HG03196 (cell line): ENCODE measurements around the gene ODAPH.
"Not testable (repeated sequence)": the region's sequence is repeated elsewhere in the genome, so short reads cannot be mapped to it uniquely, and the experiment has no call there.

Experiments used
- ATAC-seq: cut with Tn5 transposase; IDR thresholded peaks from one replicate; pipeline ENCODE4 v1.9.1; 2021; ENCODE audit not compliant: unreplicated experiment

The ODAPH gene

DNA sequence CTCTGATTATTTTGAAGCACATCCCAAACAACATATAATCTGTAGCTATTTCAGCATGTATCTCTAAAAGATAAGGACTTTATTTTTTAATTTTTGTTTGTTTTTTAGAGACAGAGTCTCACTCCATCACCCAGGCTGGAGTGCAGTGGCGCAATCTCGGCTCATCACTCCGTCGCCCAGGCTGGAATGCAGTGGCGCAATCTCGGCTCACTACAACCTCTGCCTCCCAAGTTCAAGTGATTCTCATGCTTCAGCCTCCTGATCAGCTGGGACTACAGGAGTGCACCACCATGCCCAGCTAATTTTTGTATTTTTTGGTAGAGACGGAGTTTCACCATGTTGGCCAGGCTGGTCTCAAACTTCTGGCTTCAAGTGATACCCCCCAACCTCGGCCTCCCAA is 11.6 kb upstream of the ODAPH start:
- not testable (repeated sequence) for ATAC-seq

DNA sequence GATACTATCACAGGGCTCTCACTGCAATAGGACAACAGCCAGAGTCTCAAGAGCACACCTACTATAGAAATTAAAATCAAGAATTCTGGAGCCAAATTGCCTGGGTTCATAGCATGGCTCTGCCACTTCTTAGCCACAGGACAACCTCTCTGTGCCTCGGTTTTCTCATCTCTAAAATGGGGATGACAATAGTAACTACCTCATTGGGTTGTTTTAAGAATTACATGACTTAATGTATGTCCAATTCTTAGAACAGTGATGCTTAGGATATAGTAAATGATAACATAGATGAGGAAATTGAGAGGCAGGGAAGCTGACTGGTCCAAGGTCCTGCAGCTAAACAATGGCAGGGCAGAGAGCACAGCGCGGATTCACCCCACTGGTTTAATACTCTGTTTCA is 11.0 kb upstream of the ODAPH start:
- no peak for ATAC-seq

DNA sequence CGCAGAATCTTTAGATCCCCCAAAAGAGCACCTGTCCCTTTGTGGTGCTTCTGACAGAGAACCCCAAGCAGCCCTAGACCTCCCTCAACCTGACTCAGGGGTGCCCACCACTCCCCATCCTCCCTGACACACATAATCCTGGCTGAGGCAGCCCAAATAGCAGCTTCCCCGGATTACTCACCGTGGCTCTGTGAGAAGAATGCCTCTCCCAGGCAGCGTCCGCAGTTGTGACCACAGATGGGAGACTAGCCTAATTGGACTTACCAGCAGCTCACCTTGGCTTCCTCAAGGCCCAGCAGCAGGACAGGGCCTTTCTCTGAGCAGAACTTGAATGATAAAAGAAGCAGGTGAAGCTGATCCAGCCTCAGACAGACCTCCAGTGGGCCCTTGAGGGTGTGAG is 10.3 kb upstream of the ODAPH start:
- ATAC-seq = no peak

DNA sequence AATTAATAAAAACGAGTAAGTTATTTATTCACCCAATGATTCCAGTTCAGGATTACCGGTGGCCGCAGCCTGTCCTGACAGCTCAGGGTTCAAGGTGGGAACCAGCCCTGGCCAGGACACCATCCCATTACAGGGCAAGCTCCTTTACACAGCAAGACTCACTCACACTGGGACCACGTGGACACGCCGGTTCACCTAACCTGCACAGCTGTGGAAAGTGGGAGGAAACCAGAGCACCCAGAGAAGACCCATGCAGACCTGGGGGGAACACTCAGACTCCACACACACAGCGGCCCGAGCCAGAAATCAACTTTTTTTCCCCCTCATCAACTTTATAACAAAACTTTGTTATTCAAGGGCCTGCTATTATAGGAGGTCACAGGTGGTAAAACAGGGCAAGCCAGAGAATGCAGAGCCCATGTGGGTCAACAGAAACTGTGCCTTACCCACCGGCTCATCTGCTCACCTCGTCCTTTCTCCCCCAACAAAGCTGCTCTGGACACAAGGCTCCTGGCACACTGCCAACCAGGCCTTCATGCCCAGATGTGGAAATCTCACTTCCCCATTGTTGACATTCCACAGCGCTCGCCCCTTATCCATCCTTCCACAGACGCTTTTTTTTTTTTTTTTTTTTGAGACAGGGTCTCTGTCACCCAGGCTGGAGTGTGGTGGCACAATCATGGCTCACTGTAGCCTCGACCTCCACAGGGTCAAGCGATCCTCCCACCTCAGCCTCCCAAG is 8.0 kb upstream of the ODAPH start:
- ATAC-seq = no peak

DNA sequence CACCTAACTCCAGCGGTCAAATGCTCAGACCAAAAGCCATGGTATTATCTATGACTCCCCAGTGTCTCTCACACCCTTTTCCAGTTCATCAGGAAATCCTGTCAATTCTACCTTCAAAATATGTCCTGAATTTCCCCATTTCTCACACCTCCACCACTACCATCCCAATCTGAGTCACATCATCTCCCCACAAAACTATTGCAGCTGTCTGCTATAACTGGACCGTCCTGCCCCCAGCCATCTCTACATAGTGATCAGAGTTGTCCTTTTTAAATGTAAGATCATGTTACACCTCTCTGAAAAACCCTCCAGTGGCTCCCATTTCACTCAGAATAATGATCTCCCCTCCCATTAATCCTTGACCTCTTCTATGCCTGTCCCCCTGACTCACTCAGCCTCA is 6.8 kb upstream of the ODAPH start:
- no peak for ATAC-seq

DNA sequence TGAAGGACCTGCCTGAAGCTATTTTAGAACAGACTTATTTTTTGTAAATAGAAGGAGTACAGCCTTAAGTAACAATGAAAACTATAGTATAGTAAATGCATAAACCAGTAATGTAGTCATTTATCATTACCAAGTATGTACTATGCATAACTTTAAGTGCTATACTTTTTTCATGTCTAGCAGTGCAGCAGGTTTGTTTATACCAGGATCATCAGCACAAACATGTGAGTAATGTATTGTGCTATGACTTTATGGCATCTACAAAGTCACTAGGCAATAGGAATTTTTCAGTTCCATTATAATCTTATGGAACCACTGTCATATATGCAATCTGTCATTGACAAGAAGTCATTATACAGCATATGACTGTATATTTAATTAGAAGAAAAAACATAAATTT is 3.4 kb upstream of the ODAPH start:
- ATAC-seq = no peak

DNA sequence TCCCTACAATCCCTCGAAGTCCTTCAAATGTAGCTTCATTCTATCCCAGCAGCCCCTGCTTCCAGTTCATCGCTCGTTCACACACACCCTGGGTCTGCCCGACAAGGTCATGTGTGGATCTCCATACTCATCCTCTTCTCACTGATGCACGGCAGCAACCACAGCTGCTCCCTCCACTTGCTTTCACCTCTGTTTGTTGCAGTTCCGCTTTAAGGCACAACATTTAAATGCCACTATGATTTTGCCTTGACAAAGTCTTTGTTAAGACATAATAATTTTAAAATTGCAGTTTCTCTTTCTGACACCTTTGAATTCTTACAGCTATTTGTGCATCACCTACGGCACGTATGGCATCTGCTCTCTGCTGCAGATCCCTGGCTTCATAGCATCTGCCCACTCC is 1.8 kb downstream of the ODAPH start:
- ATAC-seq = no peak

DNA sequence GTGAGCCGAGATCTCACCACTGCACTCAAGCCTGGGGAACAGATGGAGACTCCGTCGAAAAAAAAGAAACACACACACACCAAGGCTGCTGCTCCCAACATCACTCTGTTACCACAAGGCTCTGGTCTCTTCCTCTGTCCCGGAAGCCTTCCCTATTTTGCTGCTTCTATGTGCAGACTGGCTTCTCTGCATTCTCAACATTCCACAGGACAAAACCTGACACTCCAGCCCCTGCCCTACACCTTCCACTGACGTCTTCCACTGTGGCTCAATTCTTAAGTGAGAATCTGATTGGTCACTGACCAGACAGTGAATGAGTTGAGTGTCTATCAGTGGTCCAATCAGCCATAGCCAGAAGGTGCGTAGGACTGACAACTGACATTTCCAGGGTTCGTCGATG is 5.9 kb downstream of the ODAPH start:
- no peak for ATAC-seq

DNA sequence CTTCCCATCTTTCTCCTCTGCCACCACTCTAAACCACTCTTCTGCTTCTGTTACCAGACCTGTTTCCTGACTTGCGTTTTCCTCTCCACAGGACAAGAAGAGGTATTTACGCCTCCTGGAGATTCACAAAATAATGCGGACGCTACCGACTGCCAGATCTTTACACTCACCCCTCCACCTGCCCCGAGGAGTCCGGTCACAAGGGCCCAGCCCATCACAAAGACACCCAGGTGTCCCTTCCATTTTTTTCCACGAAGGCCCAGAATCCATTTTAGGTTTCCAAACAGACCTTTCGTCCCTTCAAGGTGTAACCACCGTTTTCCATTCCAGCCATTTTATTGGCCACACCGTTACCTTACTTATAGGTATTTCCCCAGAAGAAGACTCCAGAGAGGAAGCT is 8.2 kb downstream of the ODAPH start:
- no peak for ATAC-seq

DNA sequence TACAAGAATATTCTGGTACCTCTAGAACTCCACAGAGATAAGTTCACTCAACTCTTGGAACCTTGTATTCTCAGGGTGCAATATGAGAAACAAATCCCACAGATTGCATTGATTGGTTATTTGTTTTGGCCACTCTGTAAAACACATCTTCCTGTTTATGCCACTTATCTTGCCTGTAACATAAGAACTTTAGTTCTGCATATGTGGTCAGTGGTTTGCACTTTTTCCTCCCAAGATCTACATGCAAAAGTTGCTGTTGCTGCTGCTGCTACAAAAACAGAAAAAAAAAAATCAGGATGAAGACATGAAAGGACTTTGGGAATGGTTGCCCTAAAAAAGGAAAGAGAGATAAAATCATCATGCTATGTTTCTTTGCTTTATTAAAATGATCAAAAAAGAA is 9.6 kb downstream of the ODAPH start:
- ATAC-seq = no peak

DNA sequence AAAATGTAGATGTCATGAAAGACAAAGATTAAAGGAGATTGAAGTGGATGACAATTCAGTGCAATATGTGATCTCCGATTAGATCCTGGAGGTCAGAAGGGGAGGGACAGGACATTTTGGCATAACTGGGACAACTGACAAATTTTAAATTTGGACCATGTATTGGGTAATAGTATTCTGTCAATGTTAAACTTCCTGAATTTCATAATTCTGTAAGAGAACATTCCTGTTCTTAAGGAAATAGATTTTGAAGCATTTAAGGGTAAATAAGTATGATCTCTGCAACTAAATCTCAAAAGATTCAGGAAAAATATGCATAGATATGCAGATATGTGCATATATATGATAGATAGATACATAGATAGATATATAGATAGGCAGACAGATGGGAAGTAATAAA is 11.0 kb downstream of the ODAPH start:
- ATAC-seq = no peak

DNA sequence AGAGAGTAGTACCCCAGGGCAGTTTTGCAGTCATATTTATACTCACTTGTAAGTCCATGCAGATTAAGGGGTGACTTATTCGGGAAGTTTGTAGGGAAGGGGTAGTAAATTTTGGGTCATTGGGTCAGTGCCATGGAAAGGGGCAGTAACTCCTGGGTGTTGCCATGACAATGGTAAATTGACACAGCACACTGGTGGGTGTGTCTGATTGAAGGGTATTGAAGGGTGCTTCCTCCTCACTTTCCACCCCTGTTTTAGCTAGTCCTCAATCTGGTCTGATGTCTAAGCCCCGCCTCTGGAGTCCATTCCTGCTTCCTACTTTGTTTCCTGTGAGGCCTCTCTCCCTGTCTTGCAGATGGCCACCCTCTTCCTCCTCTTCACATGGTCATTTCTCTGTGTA is 11.9 kb downstream of the ODAPH start:
- ATAC-seq = no peak

DNA sequence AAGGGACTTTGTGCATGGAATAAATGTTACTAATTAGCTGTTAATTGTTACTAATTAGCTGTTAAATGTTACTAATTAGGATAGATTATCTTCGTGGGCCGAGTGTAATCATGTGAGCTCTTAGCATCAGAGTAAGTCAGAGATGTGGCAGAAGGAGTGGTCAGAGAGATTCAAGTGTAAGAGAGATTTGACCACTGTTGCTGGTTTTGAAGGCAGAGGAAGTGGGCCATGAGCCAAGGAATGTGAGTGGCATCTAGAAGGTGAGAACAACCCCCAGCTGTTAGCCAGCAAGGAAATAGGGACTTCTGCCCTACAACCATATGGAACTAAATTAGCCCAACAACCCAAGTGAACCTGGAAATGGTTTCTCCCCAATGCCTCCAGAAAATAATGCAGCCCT is 28.2 kb downstream of the ODAPH start:
- ATAC-seq = no peak

DNA sequence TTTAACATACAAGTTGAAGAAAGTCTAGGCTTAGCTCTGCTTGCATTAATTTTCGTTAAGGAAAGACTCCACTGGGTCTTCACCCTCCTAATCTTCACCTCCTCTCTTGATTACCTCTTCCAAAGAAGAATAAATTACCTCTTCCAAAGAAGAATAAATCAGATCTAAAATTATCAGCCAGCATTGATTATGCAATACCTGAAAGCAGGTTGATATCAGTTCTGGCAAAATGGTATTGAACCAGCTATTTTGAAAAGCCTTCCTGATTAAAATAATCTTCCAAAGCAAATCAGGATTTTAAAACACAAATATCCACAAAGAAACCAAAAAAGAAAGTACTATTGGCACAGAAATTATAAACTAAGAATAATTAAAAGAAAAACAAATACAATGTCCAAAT is 37.5 kb downstream of the ODAPH start:
- no peak for ATAC-seq

DNA sequence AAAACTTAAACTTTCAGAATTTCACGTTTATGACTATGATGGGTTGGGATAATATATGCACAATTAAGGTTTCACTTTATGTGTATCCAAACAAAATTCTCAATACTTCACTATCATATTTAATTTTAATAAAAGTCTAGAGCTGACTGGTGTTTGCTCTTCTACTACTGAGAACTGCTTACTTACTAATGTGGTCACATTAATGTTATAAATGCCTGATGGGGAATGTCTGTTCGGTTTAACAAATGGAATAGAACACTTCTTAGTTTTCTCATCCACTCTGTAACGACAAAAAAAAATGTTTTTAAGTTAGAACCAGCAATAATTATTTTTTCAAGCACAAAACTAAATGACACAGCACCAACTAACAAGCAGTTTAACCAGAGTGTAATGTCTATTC is 40.2 kb downstream of the ODAPH start:
- ATAC-seq = no peak

DNA sequence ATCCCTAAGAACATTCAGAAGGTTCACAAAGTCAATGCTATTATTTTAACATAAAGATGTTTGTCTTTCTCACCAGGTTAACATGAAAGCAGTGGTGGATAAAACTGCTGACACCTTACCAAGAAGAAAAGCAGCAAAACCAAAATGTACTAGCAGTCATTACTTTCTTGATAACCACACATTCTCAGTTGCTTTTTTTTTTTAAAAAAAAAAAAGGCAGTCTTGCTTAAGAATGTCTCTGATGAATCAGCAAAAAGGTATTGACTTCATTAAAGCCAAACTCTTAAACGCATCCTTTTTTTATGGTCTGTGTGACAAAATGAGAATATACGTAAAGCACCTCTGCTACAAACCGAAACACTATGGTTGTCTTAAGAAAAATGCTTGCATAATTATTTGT is 42.5 kb downstream of the ODAPH start:
- no peak for ATAC-seq

DNA sequence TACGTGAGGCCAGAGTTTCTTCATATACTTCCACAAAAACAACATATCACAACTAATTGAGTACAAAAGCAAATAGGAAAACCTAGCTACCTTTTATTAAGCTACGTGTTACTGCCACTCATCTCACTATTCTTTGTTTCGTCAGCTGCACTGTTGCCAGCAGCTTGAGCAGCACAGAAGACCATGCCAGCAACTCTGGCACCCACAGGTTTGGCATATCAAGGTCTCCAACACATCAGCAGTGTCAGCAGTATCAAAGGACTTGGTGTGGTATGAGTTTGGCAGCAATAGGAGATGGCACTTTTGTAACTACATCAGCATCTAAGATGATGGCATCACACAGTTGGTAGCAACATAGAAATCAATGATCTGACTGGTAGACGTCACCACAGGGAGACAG is 43.8 kb downstream of the ODAPH start:
- ATAC-seq = no peak

DNA sequence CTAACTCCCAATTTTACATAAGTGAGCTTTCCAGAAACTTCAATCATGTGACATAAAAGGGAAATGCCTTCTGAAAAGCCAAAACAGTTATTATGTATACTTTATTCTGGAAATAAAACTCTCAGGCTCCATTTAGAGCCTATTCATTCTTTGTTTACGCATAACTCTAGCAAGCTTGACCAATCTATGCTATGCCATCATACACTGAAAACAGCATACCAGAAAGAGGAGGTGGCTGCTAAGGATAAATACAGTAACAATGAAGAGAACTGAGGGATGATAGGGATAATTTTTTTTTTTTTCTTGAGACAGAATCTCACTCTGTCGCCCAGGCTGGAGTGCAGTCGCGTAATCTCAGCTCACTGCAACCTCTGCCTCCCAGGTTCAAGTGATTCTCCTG is 50.1 kb downstream of the ODAPH start:
- no peak for ATAC-seq

DNA sequence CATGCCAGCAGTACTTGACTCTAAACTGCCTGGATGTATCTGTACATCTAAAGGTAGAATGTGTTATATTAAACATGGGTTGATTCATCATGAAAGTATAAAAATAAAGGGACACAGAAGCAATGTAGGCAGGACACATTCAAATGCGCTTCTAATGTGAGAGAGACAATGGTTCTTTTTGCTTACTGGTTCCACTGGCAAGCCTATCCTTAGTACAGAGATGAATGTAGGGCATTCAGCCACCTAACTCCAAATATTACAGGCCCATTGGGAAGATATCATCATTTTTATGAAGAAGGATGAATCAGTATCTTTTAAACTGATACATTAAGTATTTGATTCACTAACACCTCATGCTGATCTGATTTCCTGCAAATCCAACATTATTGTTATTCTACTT is 56.4 kb downstream of the ODAPH start:
- ATAC-seq = no peak
